Thyroid gland (tissue), 4 donors: ENCODE results near the gene XIST. TPM values are rescaled to one million over a fixed set of nuclear protein-coding genes. Genes with fewer than 3 reads are reported as not detected.

Experiments used
- DNase-seq, 2 donors: peaks; one replicate each; pipeline ENCODE4 v3.0.0-alpha.2; 2019
- H3K27ac ChIP-seq, 3 donors: fragments of 200-600 bp; sonication (generic); 1 replicate in 2 of 3; 2 replicates in 1 of 3; pipeline ENCODE4 v1.5.1; 2016 to 2019; ENCODE audit warnings: mild to moderate bottlenecking in 1 of 3, moderate library complexity in 1 of 3
- H3K27me3 ChIP-seq: fragments of 200-600 bp; sonication (generic); one replicate; pipeline ENCODE4 v1.5.1; 2019
- H3K36me3 ChIP-seq, 2 donors: fragments of 200-600 bp; sonication (generic); one replicate each; pipeline ENCODE4 v1.5.1; 2016 to 2019
- H3K4me1 ChIP-seq, 2 donors: fragments of 200-600 bp; sonication (generic); one replicate each; pipeline ENCODE4 v1.5.1; 2017 to 2019
- H3K4me3 ChIP-seq, 3 donors: fragments of 200-600 bp; sonication (generic); replicated peaks in 1 of 3; 1 replicate in 2 of 3; 2 replicates in 1 of 3; pipeline ENCODE4 v1.5.1; 2016; ENCODE audit warnings: mild to moderate bottlenecking in 1 of 3
- H3K9me3 ChIP-seq: fragments of 200-600 bp; sonication (generic); one replicate; pipeline ENCODE4 v1.5.1; 2017
- POLR2A ChIP-seq, 2 donors: fragments of 450-650 bp; IDR thresholded peaks; one replicate each; pipeline ENCODE4 v1.6.1; 2017; ENCODE audit warnings: antibody characterized with exemption in 2 of 2, mild to moderate bottlenecking in 2 of 2, moderate library complexity in 1 of 2
- WGBS, 2 donors: methylation state at CpG; one replicate each; pipeline ENCODE4 v1.1.5; 2017; 5-methylcytosine and 5-hydroxymethylcytosine counted together
- intact Hi-C: fragments of 100-400 bp; cut with DNase I; formaldehyde crosslinking; loops from one replicate; pipeline ENCODE4 v1.15.1; 2023
- total RNA-seq, 4 donors: library from RNA; depleted of rRNA; stranded (reverse); fragments of >200 nt; gene quantifications; one replicate each; pipeline ENCODE4 v1.2.3, GENCODE V29; 2016
- TF ChIP-seq, protein P1 (sequence below), 6 experiments: fragments of 200-600 bp in 3 of 6; fragments of 450-650 bp in 3 of 6; sonication (generic) in 3 of 6; IDR thresholded peaks; one replicate each; pipeline ENCODE4 v1.5.1; 2016 to 2019; ENCODE audit warnings: antibody characterized with exemption in 6 of 6, mild to moderate bottlenecking in 2 of 6, inconsistent platforms in 1 of 6, moderate library complexity in 1 of 6

XIST gene
- total RNA-seq, 4 donors from 2014 or later = 300 to 309 TPM; not detected in 2

DNA sequence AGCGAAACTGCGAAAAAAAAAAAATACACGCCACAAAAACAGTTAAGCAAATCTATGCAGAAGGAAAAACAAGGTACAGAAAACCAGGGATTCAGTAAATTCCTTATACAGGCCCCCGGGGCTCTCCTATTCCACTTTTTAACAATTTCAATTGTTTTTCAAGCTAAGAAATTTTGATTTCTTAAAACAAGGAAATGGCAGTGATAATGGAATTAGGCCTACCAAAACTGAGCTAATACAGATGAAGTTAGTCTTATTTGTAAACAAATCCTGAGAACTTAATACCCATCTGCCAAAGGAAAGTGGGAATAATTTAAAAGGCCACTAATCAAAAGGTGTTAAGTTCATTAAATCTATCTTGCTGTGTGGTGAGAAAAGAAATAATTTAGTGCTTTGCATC is 20.2 kb downstream of the XIST start:
- Histone ChIP-seq H3K36me3 (peaks cover 6 to 16% of the 10 kb centered on the region in 2 donors), H3K4me1 (no peaks in the 10 kb centered on the region), H3K4me3 (no peak overlapping the region), H3K9me3 (no peaks in the 10 kb centered on the region), H3K27me3 (no peaks in the 10 kb centered on the region), H3K27ac (no peak overlapping the region)
- 91 to 92% methylated on average over 4 of the region's 4 CpGs for WGBS, 2 donors
- intact Hi-C loops = no loop called here
- no peak for TF ChIP-seq POLR2A (IDR thresholded peaks at IDR 0.05)
- no peak for DNase-seq

DNA sequence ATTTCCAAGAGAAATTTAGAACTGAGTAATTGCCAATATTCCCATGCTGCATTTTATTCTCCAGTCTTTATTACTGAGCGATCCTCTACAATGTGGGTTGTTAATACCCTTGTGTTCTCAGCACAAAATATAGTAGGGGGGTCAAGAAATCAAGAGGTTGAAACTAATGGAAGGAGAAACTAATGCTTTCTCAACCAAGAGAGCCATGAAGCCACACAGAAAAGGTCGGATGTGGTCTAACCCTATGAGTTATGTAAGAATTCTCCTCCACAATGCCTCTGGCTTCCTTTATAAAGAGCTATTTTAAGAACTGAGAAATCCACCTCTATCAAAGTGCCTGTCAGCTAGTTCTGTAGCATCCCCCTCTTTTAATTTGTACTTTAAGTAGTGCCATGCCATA is 21.0 kb downstream of the XIST start:
- H3K4me3 ChIP-seq = no peak overlapping the region
- H3K36me3 ChIP-seq = peaks cover 6 to 18% of the 10 kb centered on the region in 2 donors
- H3K27me3 ChIP-seq = no peaks in the 10 kb centered on the region
- no peaks in the 10 kb centered on the region for H3K4me1 ChIP-seq
- intact Hi-C loops = no loop called here
- 77 to 78% methylated on average over 2 of the region's 2 CpGs for WGBS, 2 donors
- no peak overlapping the region for H3K27ac ChIP-seq
- DNase-seq = no peak
- no peak for TF ChIP-seq POLR2A (IDR thresholded peaks at IDR 0.05)
- TF ChIP-seq, protein P1, sequence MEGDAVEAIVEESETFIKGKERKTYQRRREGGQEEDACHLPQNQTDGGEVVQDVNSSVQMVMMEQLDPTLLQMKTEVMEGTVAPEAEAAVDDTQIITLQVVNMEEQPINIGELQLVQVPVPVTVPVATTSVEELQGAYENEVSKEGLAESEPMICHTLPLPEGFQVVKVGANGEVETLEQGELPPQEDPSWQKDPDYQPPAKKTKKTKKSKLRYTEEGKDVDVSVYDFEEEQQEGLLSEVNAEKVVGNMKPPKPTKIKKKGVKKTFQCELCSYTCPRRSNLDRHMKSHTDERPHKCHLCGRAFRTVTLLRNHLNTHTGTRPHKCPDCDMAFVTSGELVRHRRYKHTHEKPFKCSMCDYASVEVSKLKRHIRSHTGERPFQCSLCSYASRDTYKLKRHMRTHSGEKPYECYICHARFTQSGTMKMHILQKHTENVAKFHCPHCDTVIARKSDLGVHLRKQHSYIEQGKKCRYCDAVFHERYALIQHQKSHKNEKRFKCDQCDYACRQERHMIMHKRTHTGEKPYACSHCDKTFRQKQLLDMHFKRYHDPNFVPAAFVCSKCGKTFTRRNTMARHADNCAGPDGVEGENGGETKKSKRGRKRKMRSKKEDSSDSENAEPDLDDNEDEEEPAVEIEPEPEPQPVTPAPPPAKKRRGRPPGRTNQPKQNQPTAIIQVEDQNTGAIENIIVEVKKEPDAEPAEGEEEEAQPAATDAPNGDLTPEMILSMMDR (IDR thresholded peaks at IDR 0.05) = no peak
- no peaks in the 10 kb centered on the region for H3K9me3 ChIP-seq

DNA sequence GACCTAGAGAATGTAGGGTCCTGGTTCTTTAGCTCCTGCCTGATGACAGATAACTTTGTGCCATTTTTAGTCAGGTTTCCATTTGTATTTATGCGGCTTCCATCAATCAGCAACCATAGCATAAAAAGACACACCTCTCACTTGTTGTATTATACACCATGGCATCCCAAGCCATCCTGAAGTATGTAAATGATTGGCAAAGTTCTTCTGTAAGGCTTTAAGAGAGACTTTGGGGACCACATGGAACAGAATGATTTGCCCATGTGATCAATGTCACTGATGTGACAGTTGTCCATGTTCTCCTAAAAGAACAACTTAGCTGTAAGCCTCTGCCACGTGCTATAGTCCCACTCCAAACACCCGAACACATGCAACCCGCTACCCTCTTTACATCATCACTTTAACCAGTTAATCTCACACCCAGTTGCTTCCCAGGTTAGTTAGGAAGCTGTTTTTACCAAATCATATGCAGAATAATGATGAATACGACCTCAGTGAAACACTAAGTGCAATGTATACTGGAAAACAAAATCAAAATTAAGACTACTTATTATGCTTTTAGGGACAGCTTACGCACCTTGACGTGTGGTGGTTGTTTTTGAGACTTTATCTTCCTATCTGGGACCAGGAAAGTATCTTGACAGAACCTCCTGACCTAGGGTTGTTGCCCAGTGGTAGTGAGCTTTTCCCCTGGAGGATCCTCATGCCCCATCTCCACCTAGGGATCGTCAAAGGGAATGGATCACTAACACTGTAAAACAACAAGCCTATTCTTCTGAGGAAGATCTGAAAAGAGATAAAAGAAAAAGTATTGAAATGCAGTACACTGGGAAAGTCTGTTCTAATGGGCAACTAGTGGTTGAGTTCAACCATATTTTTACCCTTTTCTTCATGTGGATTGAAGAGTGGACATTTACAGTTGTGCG is 21.8 kb downstream of the XIST start:
- WGBS, 2 donors = 79 to 80% methylated on average over 9 of the region's 9 CpGs
- no peak overlapping the region for H3K27ac ChIP-seq

DNA sequence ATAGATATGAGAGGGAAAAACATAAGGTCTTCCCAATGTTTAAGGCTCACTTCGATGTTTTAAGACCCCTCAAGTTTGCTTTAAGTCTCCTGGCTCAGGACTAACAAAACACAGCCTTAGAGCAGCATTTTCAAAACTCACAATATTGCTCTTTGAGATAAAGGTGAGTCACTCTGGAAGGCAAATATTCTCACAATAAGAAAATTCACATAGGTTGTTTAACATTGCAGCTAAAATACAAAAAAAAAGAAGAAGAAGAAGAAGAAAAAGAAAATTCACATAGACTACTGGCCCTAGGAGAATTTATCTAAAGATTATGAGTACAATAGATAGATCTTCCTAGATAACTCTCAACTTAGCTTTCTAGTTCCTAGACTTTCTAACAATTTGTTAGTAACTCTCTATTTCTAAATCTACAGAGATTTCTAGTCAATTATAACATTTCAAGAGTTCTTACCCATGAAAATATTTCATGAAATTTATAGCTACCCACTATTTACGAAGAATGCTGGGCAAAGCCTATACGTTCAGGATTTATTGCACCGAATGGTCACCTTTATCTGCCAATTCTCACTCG is 22.5 kb downstream of the XIST start:
- Histone ChIP-seq H3K4me3 (no peak overlapping the region), H3K27me3 (no peaks in the 10 kb centered on the region), H3K4me1 (no peaks in the 10 kb centered on the region), H3K36me3 (peaks cover 6 to 26% of the 10 kb centered on the region in 2 donors), H3K27ac (no peak overlapping the region), H3K9me3 (no peaks in the 10 kb centered on the region)
- intact Hi-C loops = no loop called here
- TF ChIP-seq POLR2A (IDR thresholded peaks at IDR 0.05) = no peak
- TF ChIP-seq, protein P1 (IDR thresholded peaks at IDR 0.05) = no peak
- 82 to 83% methylated on average over 5 of the region's 5 CpGs for WGBS, 2 donors
- DNase-seq = no peak

More for the DNA sequence above, 21.8 kb downstream of the XIST start:
- TF ChIP-seq POLR2A (IDR thresholded peaks at IDR 0.05) = no peak
- TF ChIP-seq, protein P1 (IDR thresholded peaks at IDR 0.05) = no peak
- intact Hi-C loops = no loop called here
- peaks cover 6 to 26% of the 10 kb centered on the region in 2 donors for H3K36me3 ChIP-seq
- no peak overlapping the region for H3K4me3 ChIP-seq
- H3K27me3 ChIP-seq = no peaks in the 10 kb centered on the region
- no peak for DNase-seq
- no peaks in the 10 kb centered on the region for H3K9me3 ChIP-seq
- H3K4me1 ChIP-seq = no peaks in the 10 kb centered on the region

- peaks cover 6 to 26% of the 10 kb centered on the region in 2 donors for H3K36me3 ChIP-seq
- no peaks in the 10 kb centered on the region for H3K27me3 ChIP-seq
- no peak for DNase-seq
- H3K27ac ChIP-seq = no peak overlapping the region
- TF ChIP-seq, protein P1 (IDR thresholded peaks at IDR 0.05) = no peak
- no peak for TF ChIP-seq POLR2A (IDR thresholded peaks at IDR 0.05)
- no peaks in the 10 kb centered on the region for H3K4me1 ChIP-seq
- H3K9me3 ChIP-seq = no peaks in the 10 kb centered on the region
- H3K4me3 ChIP-seq = no peak overlapping the region
- intact Hi-C loops = no loop called here
- 55 to 78% methylated on average over 2 of the region's 2 CpGs for WGBS, 2 donors
Observed at GRCh38 chrX:73828080-73828720, 24.3 kb downstream of the XIST start.
